IMR-90 (cell line): ENCODE results near the gene CHMP6. TPM values are rescaled to one million over a fixed set of nuclear protein-coding genes. Genes with fewer than 3 reads are reported as not detected.

ENCODE experiments used
- ATAC-seq: fragments of 200-7000 bp; cut with Tn5 transposase; 2 replicates; pipeline ENCODE4 v1.9.1; 2020; ENCODE audit warnings: low read depth, mild to moderate bottlenecking, moderate library complexity
- BruUV-seq: library from RNA; stranded (reverse); fragments of 400-500 nt; replicated peaks from 2 replicates; lab custom pipeline; 2021; lab: Mats Ljungman, UMichigan
- CTCF ChIA-PET: fragments of 300-600 bp; formaldehyde crosslinking; extraction: SDS; loops from one replicate; lab custom pipeline; 2021; ENCODE audit warnings: antibody characterized with exemption; lab: Yijun Ruan, JAX
- POLR2A ChIA-PET: fragments of 300-600 bp; sonication (Branson Sonifier 250); formaldehyde crosslinking; loops from one replicate; lab custom pipeline; 2022; ENCODE audit warnings: antibody characterized with exemption; ENCODE audit not compliant: unreplicated experiment; lab: Charles Lee
- DNase-seq: peaks from one replicate; pipeline ENCODE4 v3.0.0; 2013
- H2AFZ ChIP-seq: replicated peaks from 2 replicates; pipeline ENCODE3; 2013; ENCODE audit warnings: low read length, mild to moderate bottlenecking; ENCODE audit not compliant: poor library complexity
- H2AK5ac ChIP-seq: 2 replicates; pipeline ENCODE4 v1.6.1; 2013; ENCODE audit warnings: low read depth, low read length, inconsistent platforms
- H2AK9ac ChIP-seq: replicated peaks from 2 replicates; pipeline ENCODE3; 2013; ENCODE audit warnings: mild to moderate bottlenecking, low read depth, low read length, moderate library complexity; ENCODE audit not compliant: poor library complexity
- H2BK120ac ChIP-seq: 2 replicates; pipeline ENCODE4 v1.6.1; 2013; ENCODE audit warnings: low read depth, low read length, inconsistent platforms
- H2BK15ac ChIP-seq: 3 replicates; pipeline ENCODE4 v1.6.1; 2013; ENCODE audit warnings: low read depth, low read length, inconsistent platforms
- H2BK20ac ChIP-seq: 2 replicates; pipeline ENCODE4 v1.6.1; 2013; ENCODE audit warnings: low read depth, mild to moderate bottlenecking, inconsistent platforms, low read length, moderate library complexity
- H2BK5ac ChIP-seq: 2 replicates; pipeline ENCODE4 v1.6.1; 2013; ENCODE audit warnings: mild to moderate bottlenecking, low read depth, low read length, inconsistent platforms; ENCODE audit not compliant: poor library complexity, severe bottlenecking
- H3K14ac ChIP-seq: replicated peaks from 2 replicates; pipeline ENCODE4 v1.6.1; 2013; ENCODE audit warnings: low read depth, low read length, inconsistent platforms
- H3K18ac ChIP-seq: 2 replicates; pipeline ENCODE4 v1.6.1; 2013; ENCODE audit warnings: low read depth, low read length, control low read depth
- H3K23ac ChIP-seq: 2 replicates; pipeline ENCODE4 v1.6.1; 2013; ENCODE audit warnings: low read depth, low read length, inconsistent platforms
- H3K27ac ChIP-seq: 2 replicates; pipeline ENCODE4 v1.5.1; 2013; ENCODE audit warnings: mild to moderate bottlenecking, control low read depth, low read length; ENCODE audit not compliant: insufficient read depth
- H3K27me3 ChIP-seq: 2 replicates; pipeline ENCODE4 v1.6.1; 2013; ENCODE audit warnings: low read length; ENCODE audit not compliant: control insufficient read depth, insufficient read depth
- H3K36me3 ChIP-seq: 2 replicates; pipeline ENCODE4 v1.6.1; 2013; ENCODE audit warnings: low read length, mixed read lengths; ENCODE audit not compliant: control insufficient read depth, insufficient read depth
- H3K4ac ChIP-seq: 2 replicates; pipeline ENCODE4 v1.6.1; 2013; ENCODE audit warnings: low read depth, low read length, inconsistent platforms
- H3K4me1 ChIP-seq: 2 replicates; pipeline ENCODE4 v1.6.1; 2013; ENCODE audit warnings: low read length, mixed read lengths; ENCODE audit not compliant: control insufficient read depth, insufficient read depth
- H3K4me2 ChIP-seq: 2 replicates; pipeline ENCODE4 v1.6.1; 2013; ENCODE audit warnings: low read depth, mild to moderate bottlenecking, control low read depth, low read length, moderate library complexity
- H3K4me3 ChIP-seq: 2 replicates; pipeline ENCODE4 v1.5.1; 2013; ENCODE audit warnings: low read depth, mild to moderate bottlenecking, control low read depth, low read length, moderate library complexity; ENCODE audit not compliant: insufficient read depth
- H3K56ac ChIP-seq: 2 replicates; pipeline ENCODE4 v1.6.1; 2013; ENCODE audit warnings: low read length, inconsistent platforms; ENCODE audit not compliant: insufficient read depth; ENCODE audit errors: extremely low read depth
- H3K79me1 ChIP-seq, 2 experiments: 2 replicates each; pipeline ENCODE4 v1.6.1; 2013; ENCODE audit warnings: low read length in 2 of 2, inconsistent platforms in 1 of 2, low read depth in 1 of 2
- H3K9ac ChIP-seq: 2 replicates; pipeline ENCODE4 v1.6.1; 2013; ENCODE audit warnings: low read depth, low read length, control low read depth
- H3K9me1 ChIP-seq: 2 replicates; pipeline ENCODE4 v1.6.1; 2013; ENCODE audit warnings: low read length, inconsistent platforms; ENCODE audit not compliant: insufficient read depth
- H3K9me3 ChIP-seq: 2 replicates; pipeline ENCODE4 v1.6.1; 2013; ENCODE audit warnings: low read length; ENCODE audit not compliant: control insufficient read depth, insufficient read depth
- H4K20me1 ChIP-seq: 2 replicates; pipeline ENCODE4 v1.6.1; 2013; ENCODE audit warnings: low read length, inconsistent platforms; ENCODE audit not compliant: insufficient read depth
- H4K5ac ChIP-seq: 2 replicates; pipeline ENCODE4 v1.6.1; 2013; ENCODE audit warnings: mild to moderate bottlenecking, low read depth, low read length, control low read depth
- H4K8ac ChIP-seq, 2 experiments: 2 replicates each; pipeline ENCODE4 v1.6.1; 2013; ENCODE audit warnings: low read depth in 2 of 2, low read length in 2 of 2, control low read depth in 1 of 2, inconsistent platforms in 1 of 2
- H4K91ac ChIP-seq: 2 replicates; pipeline ENCODE4 v1.6.1; 2013; ENCODE audit warnings: low read depth, low read length, inconsistent platforms; ENCODE audit not compliant: insufficient read depth
- BHLHE40 ChIP-seq: fragments of 150-350 bp; IDR thresholded peaks from 2 replicates; pipeline ENCODE4 v1.6.1; 2016; ENCODE audit warnings: mild to moderate bottlenecking, low read depth, low read length
- CEBPB ChIP-seq: IDR thresholded peaks from 2 replicates; pipeline ENCODE4 v1.6.1; 2012; ENCODE audit warnings: low read depth, low read length, improper control_type of control experiment
- CHD1 ChIP-seq: IDR thresholded peaks from 2 replicates; pipeline ENCODE4 v1.6.1; 2012; ENCODE audit warnings: low read depth, low read length, improper control_type of control experiment
- CTCF ChIP-seq: conservative IDR thresholded peaks from 2 replicates; pipeline ENCODE4 v1.5.1; 2012; ENCODE audit warnings: mild to moderate bottlenecking, low read depth, low read length, improper control_type of control experiment
- FOS ChIP-seq: fragments of 150-350 bp; IDR thresholded peaks from 2 replicates; pipeline ENCODE4 v1.6.1; 2016; ENCODE audit warnings: low read depth, low read length
- MAFK ChIP-seq: IDR thresholded peaks from 2 replicates; pipeline ENCODE4 v1.6.1; 2012; ENCODE audit warnings: low read depth, low read length, improper control_type of control experiment
- MAZ ChIP-seq: IDR thresholded peaks from 2 replicates; pipeline ENCODE4 v1.6.1; 2012; ENCODE audit warnings: low read depth, mild to moderate bottlenecking, low read length, improper control_type of control experiment, moderate library complexity, borderline replicate concordance
- NFE2L2 ChIP-seq: fragments of 150-350 bp; IDR thresholded peaks from 2 replicates; pipeline ENCODE4 v1.6.1; 2016; ENCODE audit warnings: low read depth, mild to moderate bottlenecking, low read length
- RAD21 ChIP-seq: IDR thresholded peaks from 2 replicates; pipeline ENCODE4 v1.6.1; 2012; ENCODE audit warnings: low read length, improper control_type of control experiment
- RCOR1 ChIP-seq: IDR thresholded peaks from 2 replicates; pipeline ENCODE4 v1.6.1; 2012; ENCODE audit warnings: mild to moderate bottlenecking, low read length, improper control_type of control experiment; ENCODE audit not compliant: insufficient replicate concordance
- SMC3 ChIP-seq: fragments of 150-350 bp; IDR thresholded peaks from 2 replicates; pipeline ENCODE4 v1.6.1; 2016; ENCODE audit warnings: low read depth, mild to moderate bottlenecking, antibody characterized with exemption, low read length, moderate library complexity
- USF2 ChIP-seq: fragments of 150-350 bp; IDR thresholded peaks from 2 replicates; pipeline ENCODE4 v1.6.1; 2017; ENCODE audit warnings: mild to moderate bottlenecking, antibody characterized with exemption, low read length, low read depth
- WGBS, 2 experiments: methylation state at CpG; one replicate each; pipeline versions ENCODE4 v1.1.5 to v1.1.7; 2013; ENCODE audit warnings: missing lambda C conversion rate in 2 of 2; ENCODE audit not compliant: insufficient read length in 1 of 2; ENCODE audit errors: extremely low coverage in 2 of 2; 5-methylcytosine and 5-hydroxymethylcytosine counted together
- dilution Hi-C: fragments of 300-500 bp; cut with HindIII; formaldehyde crosslinking; loops from one replicate; pipeline ENCODE4 v1.14.3; 2018; ENCODE audit warnings: low sequenced_read_pairs; ENCODE audit not compliant: unreplicated experiment
- in situ Hi-C: fragments of 300-500 bp; cut with MboI; formaldehyde crosslinking; loops from 3 replicates; pipeline ENCODE4 v1.14.3; 2019; ENCODE audit warnings: low sequenced_read_pairs, inconsistent platforms, mixed read lengths
- intact Hi-C: fragments of 100-400 bp; cut with micrococcal nuclease; formaldehyde crosslinking; loops from 2 replicates; pipeline ENCODE4 v1.10.0; 2022
- polyA plus RNA-seq, 3 experiments: library from polyadenylated mRNA; depleted of rRNA; stranded (reverse); fragments of >200 nt; gene quantifications; 2 replicates each; pipeline ENCODE4 v1.2.3, GENCODE V29; 2012; ENCODE audit warnings: low replicate concordance in 1 of 3
- total RNA-seq: library from RNA; depleted of rRNA; stranded (reverse); fragments of >200 nt; gene quantifications from 2 replicates; pipeline ENCODE4 v1.2.3, GENCODE V29; 2012

CHMP6 gene
- total and polyA plus RNA-seq, 2 of the 4 experiments (the other 2 are of a cell fraction), result 5.0 to 40.3 TPM

- Histone ChIP-seq H3K79me1 (no peaks in the 10 kb centered on the region), H3K9me1 (peaks cover 12% of the 10 kb centered on the region; the same call in 1 of the 2 replicates), H3K36me3 (no peaks in the 10 kb centered on the region), H3K27me3 (no peaks in the 10 kb centered on the region), H2BK5ac (peak overlapping the region; percentile 75), H2BK15ac (peak overlapping the region; percentile 93; the same call in 2 of the 3 replicates), H2BK120ac (peak overlapping the region; percentile 88), H4K8ac (peak overlapping the region; percentile 70 to 95), H3K14ac (peak overlapping the region; percentile 90), H3K9me3 (no peaks in the 10 kb centered on the region), H4K5ac (peak overlapping the region; percentile 73), H3K56ac (no peak overlapping the region), H3K23ac (peak overlapping the region; percentile 77; the same call in 1 of the 2 replicates), H2AK5ac (peak overlapping the region; percentile 71), H3K4me3 (no peak overlapping the region), H3K27ac (peak overlapping the region; percentile 81), H2BK20ac (peak overlapping the region; percentile 66), H4K20me1 (no peaks in the 10 kb centered on the region), H4K91ac (peak overlapping the region; percentile 78), H2AFZ (peak overlapping the region; percentile 91), H3K4ac (peak overlapping the region; percentile 81), H3K4me2 (no peak overlapping the region), H2AK9ac (peak overlapping the region; percentile 91), H3K9ac (no peak overlapping the region), H3K4me1 (peaks cover 9% of the 10 kb centered on the region), H3K18ac (peak overlapping the region; percentile 16)
- CTCF ChIA-PET, result interaction anchor here (0.5 to 0.6 kb wide), 2 partner anchors 75 to 211 kb away, joined by 3 to 4 read pairs; no protein-coding TSS in a partner anchor
- no TSS peak for BruUV-seq
- DNase-seq, result peak; percentile 96
- in situ Hi-C loops, result loop anchor here (5.0 kb wide), 1 partner anchor 557 kb away; no protein-coding TSS in a partner anchor
- POLR2A ChIA-PET, result no interaction called here
- WGBS, 2 experiments, result 12% methylated on average over 6 of the region's 7 CpGs; no CpG with 5 or more reads in 1 of the 2 experiments
- dilution Hi-C loops, result no loop called here
- peak; percentile 90 for ATAC-seq
- TF ChIP-seq NFE2L2, result no peak
- TF ChIP-seq CTCF, result peak; percentile 57
- TF ChIP-seq SMC3, result peak; percentile 40; the same call in 1 of the 2 replicates
- TF ChIP-seq RAD21, result peak; percentile 45
- no peak for TF ChIP-seq RCOR1
- TF ChIP-seq FOS, result no peak
- TF ChIP-seq MAZ, result peak; percentile 13; the same call in 1 of the 2 replicates
- TF ChIP-seq CHD1, result no peak
- TF ChIP-seq BHLHE40, result peak; percentile 89
- TF ChIP-seq CEBPB, result no peak
- peak; percentile 90 for TF ChIP-seq USF2
- TF ChIP-seq MAFK, result no peak
- intact Hi-C loops, result loop anchor here (5.0 kb wide), 2 partner anchors 117 to 407 kb away; no protein-coding TSS in a partner anchor
Measured at GRCh38 chr17:80984749-80985148, 6.9 kb upstream of the CHMP6 start.
